Uterus (tissue), 4 donors: Measurements from ENCODE around the gene RAB11A. TPM values are rescaled to one million over a fixed set of nuclear protein-coding genes. Genes with fewer than 3 reads are reported as not detected.

Experiments used
- DNase-seq, 2 donors: peaks; one replicate each; pipeline ENCODE4 v3.0.0-alpha.2; 2019 to 2020
- H3K27ac ChIP-seq, 2 donors: fragments of 200-600 bp; sonication (generic); 1 replicate in 1 of 2; 2 replicates in 1 of 2; pipeline ENCODE4 v1.5.1; 2016 to 2018
- H3K27me3 ChIP-seq, 2 donors: fragments of 200-600 bp; sonication (generic); one replicate each; pipeline ENCODE4 v1.5.1; 2018 to 2019; ENCODE audit warnings: control low read depth in 1 of 2
- H3K36me3 ChIP-seq, 2 donors: fragments of 200-600 bp; sonication (generic); one replicate each; pipeline ENCODE4 v1.5.1; 2019; ENCODE audit warnings: control low read depth in 1 of 2
- H3K4me1 ChIP-seq, 2 donors: fragments of 200-600 bp; sonication (generic); one replicate each; pipeline ENCODE4 v1.5.1; 2018 to 2019; ENCODE audit warnings: control low read depth in 1 of 2
- H3K4me3 ChIP-seq, 2 donors: fragments of 200-600 bp; sonication (generic); 1 replicate in 1 of 2; 2 replicates in 1 of 2; pipeline ENCODE4 v1.5.1; 2018 to 2019; ENCODE audit warnings: mild to moderate bottlenecking in 1 of 2
- H3K9me3 ChIP-seq, 2 donors: fragments of 200-600 bp; sonication (generic); one replicate each; pipeline ENCODE4 v1.5.1; 2019; ENCODE audit warnings: control low read depth in 1 of 2
- POLR2A ChIP-seq, 2 donors: fragments of 450-650 bp; IDR thresholded peaks; one replicate each; pipeline ENCODE4 v1.6.1; 2016; ENCODE audit warnings: antibody characterized with exemption in 2 of 2, mild to moderate bottlenecking in 1 of 2, moderate library complexity in 1 of 2
- intact Hi-C: fragments of 100-400 bp; cut with DNase I; formaldehyde crosslinking; loops from one replicate; pipeline ENCODE4 v1.15.1; 2023; ENCODE audit warnings: low total_unique reads
- total RNA-seq, 4 donors: library from RNA; depleted of rRNA in 3 of 4; stranded (reverse); fragments of >200 nt in 3 of 4; gene quantifications; one replicate each; pipeline versions ENCODE4 v1.1.0 to v1.2.4, GENCODE V29; 2014 to 2023
- TF ChIP-seq, protein P1 (sequence below), 4 experiments: fragments of 200-600 bp in 2 of 4; fragments of 450-650 bp in 2 of 4; sonication (generic) in 2 of 4; IDR thresholded peaks; one replicate each; pipeline ENCODE4 v1.5.1; 2016 to 2019; ENCODE audit warnings: antibody characterized with exemption in 4 of 4, mild to moderate bottlenecking in 2 of 4, moderate library complexity in 1 of 4
- donor health status: DM: yes; HTN: yes; CAD: no.

Gene RAB11A
- total RNA-seq, 4 donors from 2014 or later = 62.0 to 213 (median 151) TPM

GRCh38 chr15:65896236-65896635 lies 26.9 kb downstream of the RAB11A start:
- H3K27ac ChIP-seq = no peak overlapping the region
- H3K4me3 ChIP-seq = no peak overlapping the region
- no peaks in the 10 kb centered on the region for H3K9me3 ChIP-seq
- H3K27me3 ChIP-seq = no peaks in the 10 kb centered on the region
- no peak for DNase-seq
- H3K4me1 ChIP-seq = no peaks in the 10 kb centered on the region
- intact Hi-C loops = no loop called here
- H3K36me3 ChIP-seq = peaks cover 0 to 3% of the 10 kb centered on the region in 2 donors
- no peak for TF ChIP-seq POLR2A (IDR thresholded peaks at IDR 0.05)

- H3K36me3 ChIP-seq = no peaks in the 10 kb centered on the region
- H3K4me3 ChIP-seq = no peak overlapping the region
- DNase-seq = no peak
- no peak overlapping the region for H3K27ac ChIP-seq
- intact Hi-C loops = no loop called here
- no peaks in the 10 kb centered on the region for H3K27me3 ChIP-seq
- no peaks in the 10 kb centered on the region for H3K4me1 ChIP-seq
- H3K9me3 ChIP-seq = no peaks in the 10 kb centered on the region
- no peak for TF ChIP-seq POLR2A (IDR thresholded peaks at IDR 0.05)
- TF ChIP-seq, protein P1, sequence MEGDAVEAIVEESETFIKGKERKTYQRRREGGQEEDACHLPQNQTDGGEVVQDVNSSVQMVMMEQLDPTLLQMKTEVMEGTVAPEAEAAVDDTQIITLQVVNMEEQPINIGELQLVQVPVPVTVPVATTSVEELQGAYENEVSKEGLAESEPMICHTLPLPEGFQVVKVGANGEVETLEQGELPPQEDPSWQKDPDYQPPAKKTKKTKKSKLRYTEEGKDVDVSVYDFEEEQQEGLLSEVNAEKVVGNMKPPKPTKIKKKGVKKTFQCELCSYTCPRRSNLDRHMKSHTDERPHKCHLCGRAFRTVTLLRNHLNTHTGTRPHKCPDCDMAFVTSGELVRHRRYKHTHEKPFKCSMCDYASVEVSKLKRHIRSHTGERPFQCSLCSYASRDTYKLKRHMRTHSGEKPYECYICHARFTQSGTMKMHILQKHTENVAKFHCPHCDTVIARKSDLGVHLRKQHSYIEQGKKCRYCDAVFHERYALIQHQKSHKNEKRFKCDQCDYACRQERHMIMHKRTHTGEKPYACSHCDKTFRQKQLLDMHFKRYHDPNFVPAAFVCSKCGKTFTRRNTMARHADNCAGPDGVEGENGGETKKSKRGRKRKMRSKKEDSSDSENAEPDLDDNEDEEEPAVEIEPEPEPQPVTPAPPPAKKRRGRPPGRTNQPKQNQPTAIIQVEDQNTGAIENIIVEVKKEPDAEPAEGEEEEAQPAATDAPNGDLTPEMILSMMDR (IDR thresholded peaks at IDR 0.05) = no peak
Observed at GRCh38 chr15:65900488-65900887, 31.2 kb downstream of the RAB11A start.

DNA sequence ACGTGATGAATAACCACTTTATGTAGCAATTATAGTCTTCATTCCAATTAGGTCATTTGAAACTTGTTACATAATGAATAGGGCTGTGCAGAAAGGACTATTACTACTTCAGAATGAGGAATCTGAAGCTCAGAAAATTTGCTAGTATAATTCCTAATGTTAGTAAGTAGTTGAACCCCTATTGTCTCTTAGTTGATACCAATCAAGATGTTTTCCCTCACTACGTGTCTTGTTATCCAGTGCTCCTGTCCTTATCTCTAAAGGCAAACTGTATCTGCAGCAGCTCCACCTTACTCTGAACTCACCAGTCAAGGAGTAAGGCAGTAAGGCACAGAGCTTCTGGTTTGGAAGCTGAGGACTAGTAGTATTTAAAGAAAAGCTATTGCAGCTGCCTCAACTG lies 32.0 kb downstream of the RAB11A start:
- Histone ChIP-seq H3K27ac (no peak overlapping the region), H3K4me3 (no peak overlapping the region), H3K9me3 (no peaks in the 10 kb centered on the region), H3K36me3 (no peaks in the 10 kb centered on the region), H3K27me3 (no peaks in the 10 kb centered on the region), H3K4me1 (no peaks in the 10 kb centered on the region)
- DNase-seq = no peak
- intact Hi-C loops = no loop called here
- no peak for TF ChIP-seq POLR2A (IDR thresholded peaks at IDR 0.05)
- TF ChIP-seq, protein P1 (IDR thresholded peaks at IDR 0.05) = no peak

GRCh38 chr15:65901836-65902235 lies 32.5 kb downstream of the RAB11A start:
- H3K4me3 ChIP-seq = no peak overlapping the region
- TF ChIP-seq, protein P1 (IDR thresholded peaks at IDR 0.05) = no peak
- no peak for TF ChIP-seq POLR2A (IDR thresholded peaks at IDR 0.05)
- H3K36me3 ChIP-seq = no peaks in the 10 kb centered on the region
- H3K27ac ChIP-seq = no peak overlapping the region
- no peaks in the 10 kb centered on the region for H3K27me3 ChIP-seq
- H3K4me1 ChIP-seq = no peaks in the 10 kb centered on the region
- H3K9me3 ChIP-seq = no peaks in the 10 kb centered on the region
- DNase-seq = no peak
- intact Hi-C loops = no loop called here

DNA sequence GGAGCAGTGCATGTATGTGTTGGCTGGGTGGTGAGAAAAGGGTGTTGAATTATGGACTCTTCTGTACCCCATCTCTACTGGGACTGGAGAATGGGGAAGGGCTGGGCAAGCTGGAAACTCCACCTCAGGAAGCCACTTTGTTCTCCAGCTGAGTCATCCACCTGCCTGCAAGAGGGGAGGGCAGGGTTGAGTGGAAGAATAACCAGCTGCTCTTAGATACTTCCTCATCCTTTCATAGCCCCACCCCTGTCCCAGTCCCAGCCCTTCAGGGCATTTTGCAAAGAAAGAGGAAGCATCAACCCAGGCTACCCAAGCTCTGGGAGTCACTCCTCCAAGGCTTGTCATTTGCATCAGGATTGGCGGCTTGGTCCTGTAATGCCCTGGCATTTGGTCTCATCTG lies 33.1 kb downstream of the RAB11A start:
- no peaks in the 10 kb centered on the region for H3K27me3 ChIP-seq
- H3K36me3 ChIP-seq = no peaks in the 10 kb centered on the region
- peak in 1 of 2 donors; percentile 24 for DNase-seq
- H3K4me1 ChIP-seq = no peaks in the 10 kb centered on the region
- no peaks in the 10 kb centered on the region for H3K9me3 ChIP-seq
- intact Hi-C loops = no loop called here
- no peak overlapping the region for H3K27ac ChIP-seq
- no peak overlapping the region for H3K4me3 ChIP-seq
- TF ChIP-seq POLR2A (IDR thresholded peaks at IDR 0.05) = no peak
- TF ChIP-seq, protein P1 (IDR thresholded peaks at IDR 0.05) = no peak
